Fibroblast of mammary gland (primary cell): ENCODE measurements around the gene GAL.

Experiments used
- DNase-seq: peaks from one replicate; pipeline ENCODE4 v3.0.0-alpha.2; 2010; ENCODE audit warnings: low read depth
- H3K4me3 ChIP-seq: 2 replicates; pipeline ENCODE4 v1.5.1; 2011; ENCODE audit warnings: low read depth, mild to moderate bottlenecking, low read length, moderate library complexity; ENCODE audit not compliant: control insufficient read depth
- TF ChIP-seq, protein P1 (sequence below): conservative IDR thresholded peaks from 2 replicates; pipeline ENCODE4 v1.5.1; 2011; ENCODE audit warnings: low read depth, low read length, inconsistent platforms; ENCODE audit not compliant: control insufficient read depth, insufficient read depth

Gene GAL

DNA sequence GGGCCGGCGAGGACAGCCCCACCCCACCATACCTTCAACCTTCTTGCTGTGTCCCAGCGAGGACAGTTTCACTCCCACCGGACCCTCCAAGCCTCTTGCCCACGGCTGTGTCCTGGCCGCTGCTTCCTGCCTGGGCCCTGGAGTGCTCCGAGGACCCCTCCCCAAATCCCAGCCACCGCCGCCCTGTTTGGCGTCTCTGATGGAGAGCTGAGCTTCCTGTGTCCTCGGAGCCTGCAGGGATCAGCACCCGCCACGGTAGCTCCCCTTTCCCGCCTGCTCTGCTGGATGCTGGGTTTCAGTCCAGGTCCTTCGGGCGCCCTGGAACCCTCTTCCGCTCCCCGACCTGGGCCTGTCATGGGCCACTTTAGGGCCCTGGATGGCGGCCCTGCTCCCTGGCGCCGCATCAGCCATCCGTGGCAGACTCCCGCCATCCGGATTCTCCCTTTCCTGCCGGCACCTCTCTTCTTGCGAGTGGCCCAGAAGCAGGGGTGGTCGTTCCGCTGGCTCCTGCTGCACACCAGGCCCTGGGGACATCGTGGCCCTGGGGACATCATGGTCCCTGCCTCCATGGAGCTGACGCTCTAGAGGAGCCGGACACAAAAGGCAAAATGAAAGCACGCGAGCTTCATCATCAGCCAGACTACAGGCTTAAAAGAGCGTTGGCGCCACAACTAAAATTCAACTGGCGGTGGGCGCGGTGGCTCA lies 34.3 kb upstream of the GAL start:
- H3K4me3 ChIP-seq = no peak overlapping the region
- TF ChIP-seq, protein P1, sequence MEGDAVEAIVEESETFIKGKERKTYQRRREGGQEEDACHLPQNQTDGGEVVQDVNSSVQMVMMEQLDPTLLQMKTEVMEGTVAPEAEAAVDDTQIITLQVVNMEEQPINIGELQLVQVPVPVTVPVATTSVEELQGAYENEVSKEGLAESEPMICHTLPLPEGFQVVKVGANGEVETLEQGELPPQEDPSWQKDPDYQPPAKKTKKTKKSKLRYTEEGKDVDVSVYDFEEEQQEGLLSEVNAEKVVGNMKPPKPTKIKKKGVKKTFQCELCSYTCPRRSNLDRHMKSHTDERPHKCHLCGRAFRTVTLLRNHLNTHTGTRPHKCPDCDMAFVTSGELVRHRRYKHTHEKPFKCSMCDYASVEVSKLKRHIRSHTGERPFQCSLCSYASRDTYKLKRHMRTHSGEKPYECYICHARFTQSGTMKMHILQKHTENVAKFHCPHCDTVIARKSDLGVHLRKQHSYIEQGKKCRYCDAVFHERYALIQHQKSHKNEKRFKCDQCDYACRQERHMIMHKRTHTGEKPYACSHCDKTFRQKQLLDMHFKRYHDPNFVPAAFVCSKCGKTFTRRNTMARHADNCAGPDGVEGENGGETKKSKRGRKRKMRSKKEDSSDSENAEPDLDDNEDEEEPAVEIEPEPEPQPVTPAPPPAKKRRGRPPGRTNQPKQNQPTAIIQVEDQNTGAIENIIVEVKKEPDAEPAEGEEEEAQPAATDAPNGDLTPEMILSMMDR = no peak
- DNase-seq = no peak

DNA sequence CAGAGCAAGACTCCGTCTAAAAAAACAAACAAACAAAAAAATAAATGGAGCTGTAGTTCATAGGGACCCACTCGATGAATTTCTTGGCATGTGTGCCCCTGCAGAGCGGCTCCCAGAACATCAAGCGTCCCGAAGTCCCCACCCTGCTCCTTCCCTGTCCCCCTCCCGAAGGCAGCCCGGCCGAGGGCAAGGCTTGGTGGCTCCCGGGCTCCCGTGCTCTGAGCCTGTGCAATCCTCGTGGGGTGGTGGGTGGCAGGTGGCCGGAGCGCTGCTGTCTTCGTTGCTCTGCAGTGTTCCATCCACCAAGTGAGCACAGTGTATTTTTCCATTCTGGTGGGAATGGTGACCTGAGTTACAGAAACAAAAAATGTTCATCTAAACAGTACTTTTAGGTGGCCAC lies 33.5 kb upstream of the GAL start:
- TF ChIP-seq, protein P1 = no peak
- H3K4me3 ChIP-seq = no peak overlapping the region
- DNase-seq = no peak

DNA sequence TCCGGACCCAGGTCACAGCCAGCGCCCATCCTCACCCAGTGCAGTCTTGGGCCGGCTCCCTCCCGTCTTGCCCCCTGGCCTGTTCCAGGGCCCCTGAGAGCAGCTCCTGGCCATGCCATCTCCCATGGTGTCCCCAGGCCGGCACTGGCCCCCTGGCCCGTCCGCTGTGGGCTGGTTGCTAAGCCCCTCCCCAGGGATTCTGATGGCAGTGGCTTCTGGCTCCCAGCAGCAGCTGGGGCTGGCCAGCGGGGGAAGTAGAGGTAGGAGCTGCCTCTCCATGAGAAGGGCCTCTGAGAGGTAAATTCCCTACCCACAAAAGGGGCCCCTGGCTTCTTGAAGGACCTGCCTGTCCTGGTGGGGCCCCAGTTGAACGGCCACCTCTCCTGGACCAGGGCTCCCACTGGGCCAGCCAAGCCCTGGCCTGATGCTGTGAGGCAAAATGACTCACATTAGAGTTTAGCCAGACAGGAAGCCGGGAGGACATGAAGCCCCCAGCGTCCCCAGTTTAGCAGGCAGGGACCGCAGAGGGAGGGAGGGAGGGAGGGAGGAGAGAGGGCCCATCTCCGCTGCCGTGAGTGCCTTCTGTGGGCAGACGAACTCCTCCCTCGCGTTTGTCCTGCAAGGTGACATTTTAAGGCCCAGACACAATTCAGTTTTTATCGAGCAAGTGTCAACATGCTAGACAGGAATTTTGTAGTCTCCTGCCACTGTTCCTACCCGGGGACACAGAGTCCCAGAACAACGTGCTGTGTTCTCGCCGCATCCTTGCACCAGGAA lies 32.9 kb upstream of the GAL start:
- TF ChIP-seq, protein P1 = no peak
- H3K4me3 ChIP-seq = no peak overlapping the region
- DNase-seq = no peak

DNA sequence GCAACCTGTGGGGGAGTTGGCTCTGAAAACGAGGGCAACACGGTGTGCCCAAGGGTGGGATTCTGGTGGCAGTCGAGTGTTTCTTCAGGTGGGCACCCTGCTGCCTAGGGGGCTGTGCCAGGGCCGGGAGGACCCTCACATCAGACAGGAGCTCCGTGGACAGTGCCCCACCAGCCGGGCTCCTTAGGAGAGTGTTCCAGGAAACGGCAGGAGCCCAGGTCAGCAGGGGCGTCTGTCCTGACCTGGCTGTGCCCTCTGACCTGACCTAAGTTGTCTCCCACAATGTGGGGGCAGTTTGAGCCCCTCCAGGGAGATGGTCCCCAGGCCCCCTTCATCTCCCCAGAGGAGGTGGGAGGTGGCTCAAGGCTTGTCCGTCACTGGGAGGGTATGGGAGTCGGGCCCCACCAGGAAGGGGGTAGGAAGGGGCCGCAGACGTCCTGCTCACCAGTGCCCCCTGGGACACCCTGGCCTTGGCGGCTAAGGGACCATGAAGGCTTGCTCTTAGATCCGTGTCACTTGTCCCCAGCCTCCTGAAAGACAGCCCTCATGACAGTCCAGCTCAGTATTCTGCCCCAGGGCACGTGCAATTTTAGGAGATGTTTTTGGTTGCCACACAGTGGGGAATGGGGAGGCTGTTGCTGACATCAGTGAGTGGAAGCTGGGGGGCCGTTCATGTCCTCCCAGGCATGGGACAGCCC lies 32.2 kb upstream of the GAL start:
- no peak for DNase-seq
- TF ChIP-seq, protein P1 = no peak
- no peak overlapping the region for H3K4me3 ChIP-seq

DNA sequence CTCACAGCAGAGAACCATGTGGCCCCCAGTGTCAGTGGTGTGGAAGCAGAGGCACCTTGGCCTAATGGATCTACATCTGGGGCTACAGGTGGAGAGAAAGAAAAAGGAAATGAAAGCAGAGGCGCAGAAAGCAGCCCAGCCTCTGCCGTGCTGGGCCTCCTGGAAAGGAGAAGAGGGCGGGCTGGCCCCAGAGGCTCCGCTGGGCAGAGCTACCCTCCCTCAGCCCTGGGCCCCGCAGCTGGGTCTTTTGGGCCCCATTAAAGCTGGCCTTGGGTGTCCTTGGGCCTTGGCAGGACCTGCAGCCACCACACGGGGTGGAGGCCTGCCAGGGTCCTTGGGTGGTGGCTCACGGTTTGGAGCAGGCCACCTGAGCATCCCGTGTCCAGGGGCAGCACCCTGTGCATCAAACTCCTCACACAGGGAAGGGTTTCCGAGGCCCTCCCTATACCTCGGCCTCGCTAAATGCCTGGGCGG lies 31.6 kb upstream of the GAL start:
- DNase-seq = no peak

DNA sequence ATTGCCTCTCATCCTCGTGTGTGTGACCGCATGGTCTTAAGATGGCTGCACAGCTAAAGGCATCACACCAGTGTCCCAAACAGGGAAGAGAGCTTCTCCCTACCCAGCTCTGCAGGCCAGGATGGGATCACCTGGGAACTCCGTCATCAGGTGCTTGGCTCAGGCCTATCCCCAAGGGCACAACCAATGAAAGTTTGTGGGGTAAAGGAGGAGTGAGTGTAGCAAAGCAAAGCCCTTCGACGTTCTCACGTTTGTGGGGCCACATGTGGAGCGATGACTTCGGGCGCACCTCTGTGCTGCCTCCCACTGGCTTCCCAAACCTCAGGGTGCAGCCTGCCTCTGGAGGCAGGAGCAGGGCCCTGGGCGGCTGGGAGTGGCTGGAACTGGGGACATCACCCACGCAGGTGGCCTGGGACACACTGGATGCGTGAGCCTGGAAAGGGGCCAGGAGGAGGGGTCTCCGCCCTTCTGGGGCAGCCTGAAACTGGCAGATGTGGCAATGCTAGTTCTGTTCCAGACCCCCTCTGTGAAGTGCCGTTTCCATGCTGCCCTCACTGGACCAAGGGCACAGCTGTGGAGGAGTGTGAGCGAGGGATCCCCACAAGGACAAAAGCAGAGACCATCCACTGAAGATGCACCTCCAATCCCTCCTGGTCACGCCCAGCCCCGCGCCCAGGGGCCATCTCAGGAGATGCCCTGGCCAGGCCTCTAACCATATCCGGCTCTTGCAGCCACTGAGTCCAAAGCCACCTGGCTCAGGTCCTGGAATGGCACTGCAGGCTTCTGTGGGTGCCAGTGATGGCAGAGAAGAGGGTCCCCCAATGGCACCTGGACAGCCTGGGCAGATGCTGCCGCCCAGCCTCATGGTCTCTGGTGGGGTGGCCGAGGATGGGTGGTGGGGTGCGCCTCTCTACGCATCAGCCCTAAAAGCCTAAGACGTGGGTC lies 30.6 kb upstream of the GAL start:
- no peak overlapping the region for H3K4me3 ChIP-seq
- TF ChIP-seq, protein P1 = no peak
- no peak for DNase-seq

More for the DNA sequence above, 31.6 kb upstream of the GAL start:
- no peak overlapping the region for H3K4me3 ChIP-seq
- TF ChIP-seq, protein P1 = no peak
